ENCODE measurements around the gene CAND1.

The CAND1 gene

DNA sequence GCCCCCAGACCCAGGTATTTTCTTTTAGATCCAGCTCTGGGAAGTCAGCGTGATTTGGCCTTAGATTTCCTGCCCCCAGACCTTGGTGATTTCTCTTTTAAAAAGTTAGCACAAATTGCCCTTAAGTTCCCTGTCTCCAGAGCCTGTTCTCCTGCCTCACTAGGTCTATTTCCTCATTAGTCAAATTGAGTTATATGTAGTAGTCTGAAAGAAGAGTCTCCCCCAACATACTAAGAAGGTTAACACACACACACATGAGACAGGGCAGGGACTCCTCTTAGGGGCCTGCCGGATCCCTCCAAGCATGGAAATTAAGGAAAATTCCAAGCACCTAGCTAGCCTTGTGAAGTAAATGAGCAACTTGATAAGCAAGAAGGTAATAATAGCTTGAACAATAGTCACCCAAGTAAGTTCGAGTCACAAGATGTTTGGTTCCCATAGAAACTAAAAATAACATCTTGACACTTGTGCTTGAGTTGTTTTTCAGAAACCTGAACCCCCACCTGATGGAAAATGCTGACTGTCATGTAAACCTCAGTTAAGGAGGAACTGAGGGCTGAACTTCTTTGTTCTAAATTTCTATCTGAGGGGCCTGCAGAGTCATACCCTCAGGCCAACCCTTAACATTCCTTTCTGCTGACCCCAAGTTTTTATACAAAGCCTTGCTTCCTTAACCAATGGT, 51.6 kb downstream of the CAND1 start:
- CTCF ChIA-PET = interaction anchor here (2.5 kb wide), 1 partner anchor 16 kb away, joined by 6 read pairs; no protein-coding TSS in a partner anchor
- no peak for DNase-seq (ENCODE audit: extremely low spot score)
- POLR2A ChIA-PET = no interaction called here
- TF ChIP-seq, protein P1, sequence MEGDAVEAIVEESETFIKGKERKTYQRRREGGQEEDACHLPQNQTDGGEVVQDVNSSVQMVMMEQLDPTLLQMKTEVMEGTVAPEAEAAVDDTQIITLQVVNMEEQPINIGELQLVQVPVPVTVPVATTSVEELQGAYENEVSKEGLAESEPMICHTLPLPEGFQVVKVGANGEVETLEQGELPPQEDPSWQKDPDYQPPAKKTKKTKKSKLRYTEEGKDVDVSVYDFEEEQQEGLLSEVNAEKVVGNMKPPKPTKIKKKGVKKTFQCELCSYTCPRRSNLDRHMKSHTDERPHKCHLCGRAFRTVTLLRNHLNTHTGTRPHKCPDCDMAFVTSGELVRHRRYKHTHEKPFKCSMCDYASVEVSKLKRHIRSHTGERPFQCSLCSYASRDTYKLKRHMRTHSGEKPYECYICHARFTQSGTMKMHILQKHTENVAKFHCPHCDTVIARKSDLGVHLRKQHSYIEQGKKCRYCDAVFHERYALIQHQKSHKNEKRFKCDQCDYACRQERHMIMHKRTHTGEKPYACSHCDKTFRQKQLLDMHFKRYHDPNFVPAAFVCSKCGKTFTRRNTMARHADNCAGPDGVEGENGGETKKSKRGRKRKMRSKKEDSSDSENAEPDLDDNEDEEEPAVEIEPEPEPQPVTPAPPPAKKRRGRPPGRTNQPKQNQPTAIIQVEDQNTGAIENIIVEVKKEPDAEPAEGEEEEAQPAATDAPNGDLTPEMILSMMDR (IDR thresholded peaks at IDR 0.05; ENCODE audit: control extremely low read depth, extremely low read depth, low read depth, missing control alignments) = no peak

DNA sequence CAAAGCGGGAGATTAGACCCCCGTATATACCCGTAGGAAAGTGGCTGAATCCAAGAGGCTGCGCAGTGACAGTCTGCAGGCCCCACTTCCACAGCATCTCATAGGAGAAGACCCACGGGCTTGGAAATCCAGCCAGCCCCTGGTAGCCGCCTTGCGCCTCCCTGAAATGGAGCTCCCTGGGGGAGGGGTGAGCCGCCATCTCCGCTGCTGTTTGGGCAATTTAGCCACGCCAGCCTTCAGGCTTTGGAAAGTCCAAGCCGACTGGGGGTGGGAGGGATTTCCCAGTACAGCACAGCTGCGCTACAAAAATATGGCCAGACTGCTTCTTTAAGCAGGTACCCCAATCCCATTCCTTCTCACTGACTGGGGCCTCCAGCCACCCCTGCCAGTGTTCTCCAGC, 53.4 kb downstream of the CAND1 start:
- no peak for DNase-seq (ENCODE audit: extremely low spot score)
- TF ChIP-seq, protein P1 (IDR thresholded peaks at IDR 0.05; ENCODE audit: control extremely low read depth, extremely low read depth, low read depth, missing control alignments) = no peak
- POLR2A ChIA-PET = no interaction called here
- CTCF ChIA-PET = interaction anchor here (1.3 to 2.5 kb wide), 4 partner anchors 10 to 123 kb away, joined by 3 to 6 read pairs (median 4); no protein-coding TSS in a partner anchor

DNA sequence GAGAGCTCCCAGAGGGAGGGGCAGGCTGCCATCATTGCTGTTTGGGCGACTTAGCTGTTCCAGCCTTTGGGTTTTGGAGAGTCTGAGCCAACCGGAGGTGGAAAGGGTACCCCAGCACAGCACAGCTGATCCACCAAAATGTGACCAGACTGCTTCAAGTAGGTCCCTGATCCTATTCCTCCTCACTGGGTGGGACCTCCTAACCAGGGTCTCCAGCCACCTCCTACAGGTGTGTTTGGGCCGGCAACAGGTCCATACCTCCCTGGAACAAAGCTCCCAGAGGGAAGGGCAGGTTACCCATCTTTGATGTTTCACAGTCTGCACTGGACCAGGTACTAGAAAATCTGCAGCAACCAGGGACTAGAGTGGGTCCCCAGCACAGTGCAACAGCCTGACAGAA, 53.8 kb downstream of the CAND1 start:
- POLR2A ChIA-PET = no interaction called here
- TF ChIP-seq, protein P1 (IDR thresholded peaks at IDR 0.05; ENCODE audit: control extremely low read depth, extremely low read depth, low read depth, missing control alignments) = no peak
- CTCF ChIA-PET = interaction anchor here (1.3 to 1.8 kb wide), 3 partner anchors 10 to 123 kb away, joined by 3 to 4 read pairs (median 3); no protein-coding TSS in a partner anchor
- no peak for DNase-seq (ENCODE audit: extremely low spot score)

DNA sequence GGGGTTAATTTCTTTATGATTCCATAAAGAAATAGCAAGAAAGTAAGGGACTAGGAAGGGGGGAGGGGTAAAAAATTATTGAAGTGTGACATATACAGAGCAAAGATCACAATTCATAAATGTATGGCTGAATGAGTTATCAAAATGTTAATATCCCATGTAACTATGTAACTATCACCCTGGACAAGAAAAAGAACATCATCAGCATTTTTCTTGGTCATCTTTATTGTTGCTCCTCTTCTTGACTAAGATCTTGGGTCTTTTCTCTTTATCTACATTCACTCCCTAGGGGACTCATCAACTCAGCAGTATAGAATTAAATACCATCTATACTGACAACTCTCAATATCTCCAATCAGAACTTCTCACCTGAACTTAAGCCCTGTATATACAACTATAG, 57.5 kb downstream of the CAND1 start:
- TF ChIP-seq, protein P1 (IDR thresholded peaks at IDR 0.05; ENCODE audit: control extremely low read depth, extremely low read depth, low read depth, missing control alignments) = no peak
- CTCF ChIA-PET = no interaction called here
- DNase-seq (ENCODE audit: extremely low spot score) = no peak
- POLR2A ChIA-PET = no interaction called here

DNA sequence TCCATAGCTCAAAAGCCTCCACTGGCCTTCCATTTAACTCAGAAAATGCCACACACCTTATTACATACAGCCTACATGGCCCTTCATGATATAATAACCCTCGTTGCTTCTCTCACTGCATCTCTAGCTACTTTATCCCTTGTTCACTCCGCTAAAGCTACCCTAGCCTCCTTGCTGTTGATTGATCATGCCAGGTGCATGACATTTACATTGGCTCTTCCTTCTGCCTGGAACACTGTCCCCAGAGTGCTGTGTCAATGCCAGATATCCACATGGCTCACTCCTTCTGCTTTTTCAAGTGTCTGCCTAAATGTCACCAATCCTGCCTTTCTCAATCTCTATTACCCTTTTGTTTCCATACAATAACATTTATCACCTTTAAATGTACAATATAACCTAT, 58.3 kb downstream of the CAND1 start:
- TF ChIP-seq, protein P1 (IDR thresholded peaks at IDR 0.05; ENCODE audit: control extremely low read depth, extremely low read depth, low read depth, missing control alignments) = no peak
- DNase-seq (ENCODE audit: extremely low spot score) = no peak
- CTCF ChIA-PET = interaction anchor here (1.8 kb wide), 1 partner anchor 11 kb away, joined by 3 read pairs; no protein-coding TSS in a partner anchor
- POLR2A ChIA-PET = no interaction called here

DNA sequence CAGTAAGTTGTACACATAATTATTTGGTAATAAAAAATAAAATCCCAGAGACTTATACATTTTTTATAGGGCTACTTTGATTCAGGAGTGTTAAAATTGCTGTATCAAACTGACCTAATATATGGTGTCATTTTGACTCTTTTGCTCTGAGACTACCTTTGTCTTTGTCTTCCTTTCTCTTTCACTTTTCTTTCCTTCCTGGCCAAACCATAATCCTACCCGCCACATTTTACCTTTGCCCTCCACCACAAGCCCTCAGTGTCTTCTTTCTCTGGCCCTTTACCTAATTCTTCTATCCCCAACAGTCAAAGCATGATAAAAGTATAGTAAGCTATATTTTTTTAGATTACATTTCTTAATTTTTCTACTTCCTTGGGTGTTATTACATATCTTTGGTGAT, 62.0 kb downstream of the CAND1 start:
- TF ChIP-seq, protein P1 (IDR thresholded peaks at IDR 0.05; ENCODE audit: control extremely low read depth, extremely low read depth, low read depth, missing control alignments) = no peak
- CTCF ChIA-PET = no interaction called here
- DNase-seq (ENCODE audit: extremely low spot score) = no peak
- POLR2A ChIA-PET = no interaction called here
